ENCODE results near the gene ZFR2. TPM values are rescaled to one million over a fixed set of nuclear protein-coding genes. Genes with fewer than 3 reads are reported as not detected.

The ZFR2 gene
- total and polyA plus RNA-seq, 10 donors = 0.11 to 0.92 (median 0.33) TPM; not detected in 3

DNA sequence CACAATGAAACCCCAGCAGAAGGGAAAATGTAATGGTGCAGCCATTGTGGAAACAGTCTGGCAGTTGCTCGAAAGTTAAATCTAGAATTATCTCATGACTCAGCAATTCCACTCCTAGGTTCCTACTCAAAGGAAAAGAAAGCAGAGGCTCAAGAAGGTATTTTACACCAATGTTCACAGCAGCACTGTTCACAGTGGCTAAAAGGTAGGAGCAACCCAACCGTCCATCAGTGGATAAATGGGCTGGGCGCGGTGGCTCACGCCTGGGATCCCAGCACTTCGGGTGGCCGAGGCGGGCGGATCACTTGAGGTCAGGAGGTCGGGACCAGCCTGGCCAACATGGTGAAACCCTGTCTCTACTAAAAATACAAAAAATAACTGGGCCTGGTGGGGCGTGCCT, 25.9 kb downstream of the ZFR2 start:
- Histone ChIP-seq H3K4me3 (no peak overlapping the region), H3K9me3 (no peaks in the 10 kb centered on the region), H3K27ac (no peak overlapping the region), H3K36me3 (no peaks in the 10 kb centered on the region), H3K27me3 (replicated peaks in 1 of 7) (peaks cover 0 to 7% (median 0%) of the 10 kb centered on the region in 7 donors), H3K4me1 (no peaks in the 10 kb centered on the region)
- TF ChIP-seq, protein P1, sequence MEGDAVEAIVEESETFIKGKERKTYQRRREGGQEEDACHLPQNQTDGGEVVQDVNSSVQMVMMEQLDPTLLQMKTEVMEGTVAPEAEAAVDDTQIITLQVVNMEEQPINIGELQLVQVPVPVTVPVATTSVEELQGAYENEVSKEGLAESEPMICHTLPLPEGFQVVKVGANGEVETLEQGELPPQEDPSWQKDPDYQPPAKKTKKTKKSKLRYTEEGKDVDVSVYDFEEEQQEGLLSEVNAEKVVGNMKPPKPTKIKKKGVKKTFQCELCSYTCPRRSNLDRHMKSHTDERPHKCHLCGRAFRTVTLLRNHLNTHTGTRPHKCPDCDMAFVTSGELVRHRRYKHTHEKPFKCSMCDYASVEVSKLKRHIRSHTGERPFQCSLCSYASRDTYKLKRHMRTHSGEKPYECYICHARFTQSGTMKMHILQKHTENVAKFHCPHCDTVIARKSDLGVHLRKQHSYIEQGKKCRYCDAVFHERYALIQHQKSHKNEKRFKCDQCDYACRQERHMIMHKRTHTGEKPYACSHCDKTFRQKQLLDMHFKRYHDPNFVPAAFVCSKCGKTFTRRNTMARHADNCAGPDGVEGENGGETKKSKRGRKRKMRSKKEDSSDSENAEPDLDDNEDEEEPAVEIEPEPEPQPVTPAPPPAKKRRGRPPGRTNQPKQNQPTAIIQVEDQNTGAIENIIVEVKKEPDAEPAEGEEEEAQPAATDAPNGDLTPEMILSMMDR (IDR thresholded peaks at IDR 0.05 in 8 of 11, conservative IDR thresholded peaks at IDR 0.05 in 3 of 11) = no peak
- TF ChIP-seq POLR2A (IDR thresholded peaks at IDR 0.05) (no peak), POLR2AphosphoS5 (IDR thresholded peaks at IDR 0.05) (no peak)
- intact Hi-C loops (cut with DNase I; ENCODE audit: low total_unique reads) = no loop called here
- DNase-seq = no peak
- WGBS, 5 donors = 82 to 85% (median 84%) methylated on average over 11 of the region's 11 CpGs

- Histone ChIP-seq H3K4me3 (no peak overlapping the region), H3K36me3 (no peaks in the 10 kb centered on the region), H3K27ac (no peak overlapping the region), H3K27me3 (replicated peaks in 1 of 7) (peaks cover 0 to 7% (median 0%) of the 10 kb centered on the region in 7 donors), H3K4me1 (no peaks in the 10 kb centered on the region), H3K9me3 (no peaks in the 10 kb centered on the region)
- intact Hi-C loops (cut with DNase I; ENCODE audit: low total_unique reads) = no loop called here
- 89 to 94% (median 90%) methylated on average over 7 to 10 of the region's 10 CpGs for WGBS, 5 donors
- TF ChIP-seq POLR2AphosphoS5 (IDR thresholded peaks at IDR 0.05) = no peak
- no peak for DNase-seq
Measured at GRCh38 chr19:3840804-3841203, 28.0 kb downstream of the ZFR2 start.

GRCh38 chr19:3839941-3840340, 28.9 kb downstream of the ZFR2 start:
- Histone ChIP-seq H3K4me3 (no peak overlapping the region), H3K36me3 (no peaks in the 10 kb centered on the region), H3K27ac (no peak overlapping the region), H3K4me1 (no peaks in the 10 kb centered on the region), H3K9me3 (no peaks in the 10 kb centered on the region), H3K27me3 (replicated peaks in 1 of 7) (peaks cover 0 to 7% (median 0%) of the 10 kb centered on the region in 7 donors)
- DNase-seq = no peak
- TF ChIP-seq POLR2A (IDR thresholded peaks at IDR 0.05) (no peak), POLR2AphosphoS5 (IDR thresholded peaks at IDR 0.05) (no peak)
- TF ChIP-seq, protein P1 (IDR thresholded peaks at IDR 0.05 in 8 of 11, conservative IDR thresholded peaks at IDR 0.05 in 3 of 11) = no peak
- intact Hi-C loops (cut with DNase I; ENCODE audit: low total_unique reads) = no loop called here
- 69 to 86% (median 81%) methylated on average over 13 of the region's 13 CpGs for WGBS, 5 donors

- WGBS, 5 donors = 80 to 87% (median 83%) methylated on average over 13 of the region's 13 CpGs
- no peak overlapping the region for H3K27ac ChIP-seq
- H3K9me3 ChIP-seq = no peaks in the 10 kb centered on the region
- intact Hi-C loops (cut with DNase I; ENCODE audit: low total_unique reads) = no loop called here
- peaks cover 0 to 13% (median 0%) of the 10 kb centered on the region in 7 donors for H3K27me3 ChIP-seq (replicated peaks in 1 of 7)
- no peaks in the 10 kb centered on the region for H3K36me3 ChIP-seq
- H3K4me3 ChIP-seq = no peak overlapping the region
- no peaks in the 10 kb centered on the region for H3K4me1 ChIP-seq
- DNase-seq = no peak
- TF ChIP-seq, protein P1 (IDR thresholded peaks at IDR 0.05 in 8 of 11, conservative IDR thresholded peaks at IDR 0.05 in 3 of 11) = no peak
- TF ChIP-seq POLR2AphosphoS5 (IDR thresholded peaks at IDR 0.05) (no peak), POLR2A (IDR thresholded peaks at IDR 0.05) (no peak)
Measured at GRCh38 chr19:3838661-3839060, 30.2 kb downstream of the ZFR2 start.

GRCh38 chr19:3837922-3838321, 30.9 kb downstream of the ZFR2 start:
- H3K4me1 ChIP-seq = no peaks in the 10 kb centered on the region
- DNase-seq = no peak
- no peak overlapping the region for H3K4me3 ChIP-seq
- 90 to 97% (median 96%) methylated on average over 19 of the region's 19 CpGs for WGBS, 5 donors
- TF ChIP-seq POLR2A (IDR thresholded peaks at IDR 0.05) (no peak), POLR2AphosphoS5 (IDR thresholded peaks at IDR 0.05) (no peak)
- TF ChIP-seq, protein P1 (IDR thresholded peaks at IDR 0.05 in 8 of 11, conservative IDR thresholded peaks at IDR 0.05 in 3 of 11) = no peak
- intact Hi-C loops (cut with DNase I; ENCODE audit: low total_unique reads) = no loop called here
- no peak overlapping the region for H3K27ac ChIP-seq
- H3K27me3 ChIP-seq (replicated peaks in 1 of 7) = peaks cover 0 to 19% (median 0%) of the 10 kb centered on the region in 7 donors
- H3K36me3 ChIP-seq = no peaks in the 10 kb centered on the region
- H3K9me3 ChIP-seq = no peaks in the 10 kb centered on the region

All from spleen (tissue), 11 donors.